ENCODE measurements around the gene DGCR8. TPM values are rescaled to one million over a fixed set of nuclear protein-coding genes. Genes with fewer than 3 reads are reported as not detected.

DGCR8 gene
- total RNA-seq, 4 donors from 2014 or later: 13.2 to 56.2 (median 33.5) TPM

DNA sequence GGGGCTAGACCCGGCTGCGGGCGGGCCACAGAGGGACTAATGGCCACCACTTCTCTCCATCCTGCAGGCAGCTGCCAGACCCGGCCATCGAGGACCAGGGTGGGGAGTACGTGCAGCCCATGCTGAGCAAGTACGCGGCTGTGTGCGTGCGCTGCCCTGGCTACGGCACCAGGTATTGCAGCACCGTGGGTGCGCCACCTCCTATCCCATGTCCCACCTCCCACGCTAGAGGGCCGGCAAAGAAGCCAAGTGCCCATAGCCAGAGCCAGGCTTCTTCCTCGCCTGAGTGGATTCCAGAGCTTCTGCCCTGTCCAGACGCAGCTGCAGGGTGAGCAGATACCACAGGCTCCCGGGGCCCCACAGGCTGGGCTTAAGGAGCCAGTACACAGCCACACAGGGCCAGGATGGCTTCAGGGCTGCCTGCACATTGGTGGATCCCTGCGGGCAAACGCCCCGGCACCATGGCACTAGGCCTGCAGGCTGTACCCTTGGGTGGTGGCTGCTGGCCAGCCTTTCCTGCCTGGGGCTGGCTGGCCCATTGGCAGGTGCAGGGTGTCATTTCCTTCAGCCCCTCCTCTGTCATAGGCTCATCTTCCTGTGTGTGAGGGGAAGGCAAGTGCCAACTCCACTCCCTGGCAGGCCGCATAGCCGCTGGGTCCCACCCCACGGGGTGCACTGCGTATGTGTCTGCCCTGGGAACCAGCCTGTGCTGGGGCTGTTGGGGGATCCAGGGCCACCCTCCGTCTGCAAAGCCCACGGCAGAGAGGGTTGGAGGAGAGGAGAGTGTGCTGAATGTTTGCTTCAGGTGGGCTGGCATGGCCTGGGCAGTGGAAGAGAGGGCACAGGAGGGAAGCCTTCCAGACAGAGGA is 16.5 kb upstream of the DGCR8 start:
- intact Hi-C loops (cut with DNase I; ENCODE audit: low total_unique reads): no loop called here
- H3K36me3 ChIP-seq: no peaks in the 10 kb centered on the region
- no peak for DNase-seq

GRCh38 chr22:20064140-20064480 is 15.9 kb upstream of the DGCR8 start:
- DNase-seq: no peak
- no peaks in the 10 kb centered on the region for H3K27me3 ChIP-seq
- intact Hi-C loops (cut with DNase I; ENCODE audit: low total_unique reads): no loop called here
- H3K27ac ChIP-seq: no peak overlapping the region
- H3K4me1 ChIP-seq: no peaks in the 10 kb centered on the region
- TF ChIP-seq CTCF (IDR thresholded peaks at IDR 0.05) (no peak), POLR2A (IDR thresholded peaks at IDR 0.05) (no peak)
- no peaks in the 10 kb centered on the region for H3K9me3 ChIP-seq
- no peak overlapping the region for H3K4me3 ChIP-seq
- no peaks in the 10 kb centered on the region for H3K36me3 ChIP-seq

More for the DNA sequence above, 16.5 kb upstream of the DGCR8 start:
- Histone ChIP-seq H3K4me1 (no peaks in the 10 kb centered on the region), H3K27me3 (no peaks in the 10 kb centered on the region), H3K27ac (no peak overlapping the region), H3K4me3 (no peak overlapping the region), H3K9me3 (no peaks in the 10 kb centered on the region)
- TF ChIP-seq POLR2A (IDR thresholded peaks at IDR 0.05) (no peak), CTCF (IDR thresholded peaks at IDR 0.05) (no peak)

- DNase-seq: no peak
- intact Hi-C loops (cut with DNase I; ENCODE audit: low total_unique reads): no loop called here
- Histone ChIP-seq H3K4me1 (no peaks in the 10 kb centered on the region), H3K9me3 (no peaks in the 10 kb centered on the region), H3K36me3 (no peaks in the 10 kb centered on the region), H3K4me3 (no peak overlapping the region), H3K27me3 (no peaks in the 10 kb centered on the region), H3K27ac (no peak overlapping the region)
- TF ChIP-seq POLR2A (IDR thresholded peaks at IDR 0.05) (no peak), CTCF (IDR thresholded peaks at IDR 0.05) (no peak)
These were observed 15.3 kb upstream of the DGCR8 start for GRCh38 chr22:20064545-20065262.

DNA sequence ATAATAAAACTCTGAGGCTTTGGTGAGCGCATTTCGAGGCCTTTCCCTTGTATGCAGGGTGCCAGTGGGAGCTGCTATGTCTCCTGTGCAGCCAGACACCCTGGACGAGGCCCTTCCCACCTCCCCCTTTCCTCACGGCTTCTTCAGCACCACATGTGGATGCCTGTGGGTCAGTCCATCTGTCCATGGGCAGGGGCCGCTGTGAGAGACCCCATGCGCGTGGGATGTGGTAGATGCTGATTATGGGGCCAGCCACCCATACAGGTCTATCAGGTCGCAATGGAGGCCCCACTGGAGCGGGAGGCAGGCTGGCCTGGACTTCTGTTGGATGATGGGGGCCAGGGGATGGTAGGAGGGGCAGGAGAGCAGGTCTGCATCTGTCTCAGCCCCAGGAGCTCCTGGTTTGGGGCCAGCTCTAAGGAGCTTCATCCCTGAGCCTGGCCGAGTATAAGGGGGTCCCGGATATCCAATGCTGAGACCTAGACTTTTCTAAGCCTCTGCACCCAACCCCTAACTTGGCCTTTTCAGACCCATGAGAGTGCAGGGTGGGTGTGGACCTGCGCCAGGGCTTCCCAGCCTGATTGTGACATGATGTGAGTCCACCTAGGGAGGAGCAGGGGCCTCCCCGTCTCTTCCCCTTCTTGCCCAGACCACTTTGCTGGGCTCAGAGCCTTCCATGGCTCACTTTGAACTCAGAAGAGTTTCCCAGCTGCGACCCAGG is 14.0 kb upstream of the DGCR8 start:
- DNase-seq: no peak
- intact Hi-C loops (cut with DNase I; ENCODE audit: low total_unique reads): no loop called here
- H3K36me3 ChIP-seq: no peaks in the 10 kb centered on the region

More for the DNA sequence above, 14.0 kb upstream of the DGCR8 start:
- TF ChIP-seq CTCF (IDR thresholded peaks at IDR 0.05) (no peak), POLR2A (IDR thresholded peaks at IDR 0.05) (no peak)
- no peak overlapping the region for H3K4me3 ChIP-seq
- no peaks in the 10 kb centered on the region for H3K27me3 ChIP-seq
- H3K4me1 ChIP-seq: no peaks in the 10 kb centered on the region
- H3K27ac ChIP-seq: no peak overlapping the region
- no peaks in the 10 kb centered on the region for H3K9me3 ChIP-seq

All from uterus (tissue), 4 donors.